Tibial nerve (tissue), 4 donors: ENCODE measurements around the gene KRT9.

ENCODE experiments used
- EP300 ChIP-seq, 2 donors: sonication (generic); formaldehyde crosslinking; IDR thresholded peaks; one replicate each; pipeline ENCODE4 v1.6.1; 2017; ENCODE audit warnings: antibody characterized with exemption in 2 of 2, mild to moderate bottlenecking in 1 of 2
- POLR2A ChIP-seq, 2 donors: fragments of 450-650 bp; IDR thresholded peaks; one replicate each; pipeline ENCODE4 v1.6.1; 2017; ENCODE audit warnings: antibody characterized with exemption in 2 of 2, mild to moderate bottlenecking in 2 of 2, moderate library complexity in 2 of 2
- TF ChIP-seq, protein P1 (sequence below), 5 experiments: fragments of 200-600 bp in 3 of 5; fragments of 450-650 bp in 2 of 5; sonication (generic) in 3 of 5; IDR thresholded peaks; one replicate each; pipeline ENCODE4 v1.5.1; 2016 to 2019; ENCODE audit warnings: antibody characterized with exemption in 5 of 5, mild to moderate bottlenecking in 3 of 5, moderate library complexity in 2 of 5

DNA sequence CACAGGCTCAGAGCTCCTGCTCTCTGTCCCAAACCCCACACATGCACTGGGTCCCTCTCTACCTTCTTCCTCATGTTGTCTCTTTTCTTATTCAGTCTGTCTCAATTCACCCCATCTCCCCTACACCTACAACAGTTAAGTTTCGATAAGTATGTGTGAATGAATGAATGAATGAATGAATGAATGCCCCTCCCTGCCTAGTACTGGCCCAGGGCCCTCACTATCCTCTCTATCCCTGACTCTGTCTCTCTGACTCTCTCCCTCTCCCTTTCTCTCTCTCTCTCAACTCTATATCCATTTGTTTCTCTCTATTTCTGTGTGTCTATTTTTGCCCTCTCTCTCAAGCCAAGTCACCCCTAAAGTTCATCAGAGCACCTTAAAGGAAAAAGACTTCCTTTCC, 6.7 kb upstream of the KRT9 start:
- TF ChIP-seq, protein P1, sequence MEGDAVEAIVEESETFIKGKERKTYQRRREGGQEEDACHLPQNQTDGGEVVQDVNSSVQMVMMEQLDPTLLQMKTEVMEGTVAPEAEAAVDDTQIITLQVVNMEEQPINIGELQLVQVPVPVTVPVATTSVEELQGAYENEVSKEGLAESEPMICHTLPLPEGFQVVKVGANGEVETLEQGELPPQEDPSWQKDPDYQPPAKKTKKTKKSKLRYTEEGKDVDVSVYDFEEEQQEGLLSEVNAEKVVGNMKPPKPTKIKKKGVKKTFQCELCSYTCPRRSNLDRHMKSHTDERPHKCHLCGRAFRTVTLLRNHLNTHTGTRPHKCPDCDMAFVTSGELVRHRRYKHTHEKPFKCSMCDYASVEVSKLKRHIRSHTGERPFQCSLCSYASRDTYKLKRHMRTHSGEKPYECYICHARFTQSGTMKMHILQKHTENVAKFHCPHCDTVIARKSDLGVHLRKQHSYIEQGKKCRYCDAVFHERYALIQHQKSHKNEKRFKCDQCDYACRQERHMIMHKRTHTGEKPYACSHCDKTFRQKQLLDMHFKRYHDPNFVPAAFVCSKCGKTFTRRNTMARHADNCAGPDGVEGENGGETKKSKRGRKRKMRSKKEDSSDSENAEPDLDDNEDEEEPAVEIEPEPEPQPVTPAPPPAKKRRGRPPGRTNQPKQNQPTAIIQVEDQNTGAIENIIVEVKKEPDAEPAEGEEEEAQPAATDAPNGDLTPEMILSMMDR (IDR thresholded peaks at IDR 0.05) = no peak
- TF ChIP-seq POLR2A (IDR thresholded peaks at IDR 0.05) = no peak
- TF ChIP-seq EP300 (IDR thresholded peaks at IDR 0.05) = no peak
